ENCODE data around the gene UBE2QL1.

Gene UBE2QL1

DNA sequence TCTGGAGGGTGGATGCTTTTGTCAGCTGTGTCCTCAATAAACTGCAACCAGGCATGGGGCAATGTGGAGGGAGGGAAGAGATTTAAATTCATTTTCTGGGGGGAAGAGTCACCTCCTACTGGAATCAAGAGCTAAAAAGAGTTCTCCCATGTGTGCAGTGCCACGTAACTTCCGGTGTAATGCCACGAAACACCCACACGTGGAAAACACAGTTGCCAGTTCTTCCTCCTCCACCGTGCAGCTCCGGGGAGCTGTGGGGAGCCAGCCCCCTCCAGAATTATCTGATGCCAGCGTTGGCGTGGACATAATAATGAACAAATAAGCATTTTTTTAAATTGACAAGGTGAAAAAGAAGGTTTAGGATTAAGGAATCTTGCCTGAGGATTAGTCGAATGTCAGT, 38.2 kb upstream of the UBE2QL1 start:
- no peak overlapping the region for H3K4me3 ChIP-seq (ENCODE audit: low read depth, low read length)

DNA sequence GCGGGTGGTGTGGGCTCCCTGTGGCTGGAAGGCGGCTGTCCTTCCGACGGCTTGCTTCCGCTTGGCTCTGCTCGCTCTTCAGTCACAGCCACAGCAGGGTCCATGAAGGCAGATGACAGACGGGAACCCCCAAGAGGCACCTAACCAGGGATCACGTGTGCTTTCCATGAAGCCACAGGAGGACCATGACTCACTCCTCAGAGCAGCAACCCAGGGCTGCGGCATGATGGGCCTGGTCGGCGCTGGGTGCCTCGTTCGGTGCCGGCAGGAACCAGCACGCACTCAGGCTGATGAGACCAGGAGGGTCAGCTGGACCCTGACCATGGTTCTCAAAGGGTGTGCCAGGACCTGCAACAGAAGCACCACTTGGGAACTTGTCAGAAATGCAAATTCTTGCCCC, 37.5 kb upstream of the UBE2QL1 start:
- H3K36me3 ChIP-seq (replicated peaks): no peaks in the 10 kb centered on the region
- no peak overlapping the region for H3K4me3 ChIP-seq (ENCODE audit: low read depth, low read length)
- no peak overlapping the region for H3K27ac ChIP-seq
- in situ Hi-C loops (cut with HindIII; ENCODE audit: low pct_ligation_motif_present, low sequenced_read_pairs): no loop called here
- H3K27me3 ChIP-seq (replicated peaks): no peaks in the 10 kb centered on the region
- TF ChIP-seq, protein P1, sequence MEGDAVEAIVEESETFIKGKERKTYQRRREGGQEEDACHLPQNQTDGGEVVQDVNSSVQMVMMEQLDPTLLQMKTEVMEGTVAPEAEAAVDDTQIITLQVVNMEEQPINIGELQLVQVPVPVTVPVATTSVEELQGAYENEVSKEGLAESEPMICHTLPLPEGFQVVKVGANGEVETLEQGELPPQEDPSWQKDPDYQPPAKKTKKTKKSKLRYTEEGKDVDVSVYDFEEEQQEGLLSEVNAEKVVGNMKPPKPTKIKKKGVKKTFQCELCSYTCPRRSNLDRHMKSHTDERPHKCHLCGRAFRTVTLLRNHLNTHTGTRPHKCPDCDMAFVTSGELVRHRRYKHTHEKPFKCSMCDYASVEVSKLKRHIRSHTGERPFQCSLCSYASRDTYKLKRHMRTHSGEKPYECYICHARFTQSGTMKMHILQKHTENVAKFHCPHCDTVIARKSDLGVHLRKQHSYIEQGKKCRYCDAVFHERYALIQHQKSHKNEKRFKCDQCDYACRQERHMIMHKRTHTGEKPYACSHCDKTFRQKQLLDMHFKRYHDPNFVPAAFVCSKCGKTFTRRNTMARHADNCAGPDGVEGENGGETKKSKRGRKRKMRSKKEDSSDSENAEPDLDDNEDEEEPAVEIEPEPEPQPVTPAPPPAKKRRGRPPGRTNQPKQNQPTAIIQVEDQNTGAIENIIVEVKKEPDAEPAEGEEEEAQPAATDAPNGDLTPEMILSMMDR (IDR thresholded peaks at IDR 0.05; ENCODE audit: low read depth, low read length, missing control alignments): no peak
- DNase-seq: no peak

More for the DNA sequence above, 38.2 kb upstream of the UBE2QL1 start:
- TF ChIP-seq, protein P1 (IDR thresholded peaks at IDR 0.05; ENCODE audit: low read depth, low read length, missing control alignments): no peak
- in situ Hi-C loops (cut with HindIII; ENCODE audit: low pct_ligation_motif_present, low sequenced_read_pairs): no loop called here
- Histone ChIP-seq H3K27me3 (replicated peaks) (no peaks in the 10 kb centered on the region), H3K36me3 (replicated peaks) (no peaks in the 10 kb centered on the region), H3K27ac (no peak overlapping the region)
- DNase-seq: no peak

DNA sequence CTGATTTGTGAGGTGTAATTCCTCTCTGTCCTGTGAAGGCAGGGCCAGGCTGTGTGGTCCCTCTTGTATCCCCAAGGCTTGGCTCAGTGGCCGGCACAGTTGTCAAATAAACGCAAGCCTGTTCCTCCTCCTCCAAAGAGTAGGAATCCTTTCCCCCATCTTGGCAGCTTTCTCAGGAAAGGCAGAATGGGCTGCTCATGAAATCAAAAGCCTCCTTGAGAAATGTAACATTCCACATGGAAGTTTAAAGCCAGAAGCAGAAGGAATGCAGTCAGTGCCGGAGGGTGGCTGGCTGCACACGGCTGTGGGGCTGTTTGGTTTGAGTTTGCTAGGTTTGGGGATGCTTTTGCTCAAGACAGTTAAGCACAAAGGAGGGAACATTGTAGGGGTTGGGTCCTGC, 35.8 kb upstream of the UBE2QL1 start:
- DNase-seq: no peak
- H3K27me3 ChIP-seq (replicated peaks): no peaks in the 10 kb centered on the region

DNA sequence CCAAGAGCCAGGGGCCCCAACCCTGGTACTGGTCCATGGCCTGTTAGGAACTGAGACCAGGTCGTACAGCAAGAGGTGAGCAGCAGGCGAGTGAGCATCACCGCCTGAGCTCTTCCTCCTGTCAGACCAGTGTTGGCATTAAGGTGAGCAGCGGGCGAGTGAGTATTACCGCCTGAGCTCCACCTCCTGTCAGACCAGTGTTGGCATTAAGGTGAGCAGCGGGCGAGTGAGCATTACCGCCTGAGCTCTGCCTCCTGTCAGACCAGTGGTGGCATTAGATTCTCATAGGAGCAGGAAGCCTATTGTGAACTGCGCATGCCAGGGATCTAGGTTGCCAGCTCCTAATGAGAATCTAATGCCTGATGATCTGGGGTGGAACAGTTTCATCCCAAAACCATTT, 31.0 kb upstream of the UBE2QL1 start:
- Histone ChIP-seq H3K4me3 (ENCODE audit: low read depth, low read length) (no peak overlapping the region), H3K27ac (no peak overlapping the region), H3K36me3 (replicated peaks) (no peaks in the 10 kb centered on the region), H3K27me3 (replicated peaks) (no peaks in the 10 kb centered on the region)
- TF ChIP-seq, protein P1 (IDR thresholded peaks at IDR 0.05; ENCODE audit: low read depth, low read length, missing control alignments): no peak
- no peak for DNase-seq
- in situ Hi-C loops (cut with HindIII; ENCODE audit: low pct_ligation_motif_present, low sequenced_read_pairs): no loop called here

More for the DNA sequence above, 35.8 kb upstream of the UBE2QL1 start:
- no peaks in the 10 kb centered on the region for H3K36me3 ChIP-seq (replicated peaks)
- no peak overlapping the region for H3K4me3 ChIP-seq (ENCODE audit: low read depth, low read length)
- TF ChIP-seq, protein P1 (IDR thresholded peaks at IDR 0.05; ENCODE audit: low read depth, low read length, missing control alignments): no peak
- in situ Hi-C loops (cut with HindIII; ENCODE audit: low pct_ligation_motif_present, low sequenced_read_pairs): no loop called here
- no peak overlapping the region for H3K27ac ChIP-seq

DNA sequence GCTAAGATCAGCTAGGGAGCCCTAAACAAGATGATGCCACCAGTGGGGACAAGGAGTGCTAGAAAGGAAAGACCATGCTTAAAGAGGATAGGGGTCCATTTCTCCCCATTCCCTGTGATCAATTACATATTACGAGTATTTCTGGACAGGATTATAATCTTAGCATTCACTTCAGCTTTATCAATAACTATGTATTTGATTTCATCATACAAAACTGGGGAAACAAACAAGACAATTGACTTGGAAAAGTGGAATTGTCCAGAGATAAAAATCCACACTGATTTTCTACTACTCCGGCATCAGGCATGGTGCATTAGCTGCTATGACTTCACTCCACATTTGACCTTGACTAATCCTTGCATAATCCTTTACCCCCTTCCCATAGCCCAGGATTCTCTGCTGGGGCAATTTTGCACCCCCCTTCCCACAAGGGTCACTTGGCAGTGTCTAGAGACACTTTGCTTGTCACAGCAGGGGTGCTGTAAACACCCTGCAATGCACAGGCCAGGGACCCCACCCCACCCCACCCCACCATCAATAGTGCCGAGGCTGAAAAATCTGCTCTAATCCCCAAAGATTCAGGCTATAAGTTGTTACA, 29.9 kb upstream of the UBE2QL1 start:
- Histone ChIP-seq H3K4me3 (ENCODE audit: low read depth, low read length) (no peak overlapping the region), H3K36me3 (replicated peaks) (no peaks in the 10 kb centered on the region), H3K27me3 (replicated peaks) (no peaks in the 10 kb centered on the region), H3K27ac (no peak overlapping the region)
- TF ChIP-seq, protein P1 (IDR thresholded peaks at IDR 0.05; ENCODE audit: low read depth, low read length, missing control alignments): no peak
- in situ Hi-C loops (cut with HindIII; ENCODE audit: low pct_ligation_motif_present, low sequenced_read_pairs): no loop called here
- no peak for DNase-seq

DNA sequence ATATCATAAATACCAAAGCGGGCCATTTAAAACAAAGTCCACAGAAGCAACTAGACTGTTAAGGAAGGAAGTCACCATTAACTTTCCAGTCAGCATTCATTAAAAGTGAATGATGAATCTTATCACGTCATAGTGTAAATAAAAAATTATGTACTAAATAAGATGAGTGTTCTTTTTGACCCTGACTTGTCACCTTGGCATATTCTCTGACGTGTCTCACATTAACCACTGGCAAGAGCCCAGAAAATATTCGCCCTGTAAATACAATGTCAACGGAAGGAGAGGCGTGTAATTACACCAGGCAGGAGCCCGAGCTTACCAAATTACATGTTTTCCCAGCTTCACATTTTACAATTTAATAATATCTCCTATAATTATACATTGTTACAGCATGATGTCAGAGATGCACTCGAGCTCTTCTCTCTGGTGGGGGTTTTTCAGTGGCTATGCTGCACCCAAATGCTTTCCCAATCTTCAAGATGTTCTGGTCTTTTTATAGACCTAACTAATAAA, 29.3 kb upstream of the UBE2QL1 start:
- no peak for DNase-seq
- in situ Hi-C loops (cut with HindIII; ENCODE audit: low pct_ligation_motif_present, low sequenced_read_pairs): no loop called here
- TF ChIP-seq, protein P1 (IDR thresholded peaks at IDR 0.05; ENCODE audit: low read depth, low read length, missing control alignments): no peak
- Histone ChIP-seq H3K36me3 (replicated peaks) (no peaks in the 10 kb centered on the region), H3K27ac (no peak overlapping the region), H3K27me3 (replicated peaks) (no peaks in the 10 kb centered on the region), H3K4me3 (ENCODE audit: low read depth, low read length) (no peak overlapping the region)
